Tibial nerve (tissue), 4 donors: Measurements from ENCODE around the gene OSBPL10. TPM values are rescaled to one million over a fixed set of nuclear protein-coding genes. Genes with fewer than 3 reads are reported as not detected.
A peak's percentile ranks its signal among the peaks of the same experiment; 100 is the strongest.

Experiments used
- DNase-seq, 2 donors: peaks; one replicate each; pipeline ENCODE4 v3.0.0-alpha.2; 2019; ENCODE audit warnings: low spot score in 2 of 2
- H3K27ac ChIP-seq, 4 donors: fragments of 200-600 bp; sonication (generic) in 3 of 4; one replicate each; pipeline ENCODE4 v1.5.1; 2017 to 2019; ENCODE audit warnings: mild to moderate bottlenecking in 1 of 4
- H3K27me3 ChIP-seq, 2 donors: fragments of 200-600 bp; sonication (generic) in 1 of 2; one replicate each; pipeline versions ENCODE4 v1.5.1 to v1.6.0; 2017 to 2019
- H3K36me3 ChIP-seq, 3 donors: fragments of 200-600 bp; sonication (generic); one replicate each; pipeline ENCODE4 v1.5.1; 2018 to 2019
- H3K4me1 ChIP-seq, 4 donors: fragments of 200-600 bp; sonication (generic) in 3 of 4; one replicate each; pipeline ENCODE4 v1.5.1; 2017 to 2019
- H3K4me3 ChIP-seq, 4 donors: fragments of 200-600 bp; sonication (generic) in 3 of 4; one replicate each; pipeline ENCODE4 v1.5.1; 2017 to 2019; ENCODE audit warnings: mild to moderate bottlenecking in 1 of 4, moderate library complexity in 1 of 4
- H3K9me3 ChIP-seq, 4 donors: fragments of 200-600 bp; sonication (generic) in 3 of 4; one replicate each; pipeline ENCODE4 v1.5.1; 2017 to 2019
- CTCF ChIP-seq, 5 experiments: fragments of 200-600 bp in 3 of 5; fragments of 450-650 bp in 2 of 5; sonication (generic) in 3 of 5; IDR thresholded peaks; one replicate each; pipeline ENCODE4 v1.5.1; 2016 to 2019; ENCODE audit warnings: antibody characterized with exemption in 5 of 5, mild to moderate bottlenecking in 3 of 5, moderate library complexity in 2 of 5
- EP300 ChIP-seq, 2 donors: sonication (generic); formaldehyde crosslinking; IDR thresholded peaks; one replicate each; pipeline ENCODE4 v1.6.1; 2017; ENCODE audit warnings: antibody characterized with exemption in 2 of 2, mild to moderate bottlenecking in 1 of 2
- POLR2A ChIP-seq, 2 donors: fragments of 450-650 bp; IDR thresholded peaks; one replicate each; pipeline ENCODE4 v1.6.1; 2017; ENCODE audit warnings: antibody characterized with exemption in 2 of 2, mild to moderate bottlenecking in 2 of 2, moderate library complexity in 2 of 2
- WGBS, 2 donors: methylation state at CpG; one replicate each; pipeline ENCODE4 v1.1.5; 2018; 5-methylcytosine and 5-hydroxymethylcytosine counted together
- total RNA-seq, 4 donors: library from RNA; depleted of rRNA; stranded (reverse); fragments of >200 nt; gene quantifications; one replicate each; pipeline ENCODE4 v1.1.0, GENCODE V29; 2016

OSBPL10 gene
- total RNA-seq, 4 donors from 2014 or later = 45.0 to 79.2 (median 60.4) TPM

GRCh38 chr3:31947162-31947561, 33.9 kb downstream of the OSBPL10 start:
- DNase-seq = no peak
- H3K9me3 ChIP-seq = peaks cover 0 to 6% (median 0%) of the 10 kb centered on the region in 4 donors
- H3K4me1 ChIP-seq = peaks cover 0 to 23% (median 0%) of the 10 kb centered on the region in 4 donors
- H3K4me3 ChIP-seq = no peak overlapping the region
- H3K27me3 ChIP-seq = no peaks in the 10 kb centered on the region
- no peak for TF ChIP-seq POLR2A (IDR thresholded peaks at IDR 0.05)
- TF ChIP-seq CTCF (IDR thresholded peaks at IDR 0.05) = no peak
- TF ChIP-seq EP300 (IDR thresholded peaks at IDR 0.05) = no peak
- H3K27ac ChIP-seq = peak overlapping the region in 2 of 4 donors; percentile 43 to 56
- 90 to 92% methylated on average over 4 of the region's 4 CpGs for WGBS, 2 donors
- no peaks in the 10 kb centered on the region for H3K36me3 ChIP-seq

GRCh38 chr3:31946484-31947081, 34.5 kb downstream of the OSBPL10 start:
- H3K4me3 ChIP-seq = no peak overlapping the region
- H3K27me3 ChIP-seq = no peaks in the 10 kb centered on the region
- peaks cover 0 to 6% (median 0%) of the 10 kb centered on the region in 4 donors for H3K9me3 ChIP-seq
- WGBS, 2 donors = 88 to 90% methylated on average over 10 of the region's 10 CpGs
- H3K27ac ChIP-seq = peak overlapping the region in 2 of 4 donors; percentile 43 to 56
- no peaks in the 10 kb centered on the region for H3K36me3 ChIP-seq
- peaks cover 0 to 25% (median 0%) of the 10 kb centered on the region in 4 donors for H3K4me1 ChIP-seq
- TF ChIP-seq EP300 (IDR thresholded peaks at IDR 0.05) (no peak), POLR2A (IDR thresholded peaks at IDR 0.05) (no peak), CTCF (IDR thresholded peaks at IDR 0.05) (no peak)
- DNase-seq = no peak

- TF ChIP-seq EP300 (IDR thresholded peaks at IDR 0.05) (peak in 1 of 2 donors; percentile 48), CTCF (IDR thresholded peaks at IDR 0.05) (no peak), POLR2A (IDR thresholded peaks at IDR 0.05) (no peak)
- Histone ChIP-seq H3K27me3 (no peaks in the 10 kb centered on the region), H3K9me3 (peaks cover 0 to 6% (median 0%) of the 10 kb centered on the region in 4 donors), H3K27ac (peak overlapping the region in 3 of 4 donors; percentile 47 to 74 (median 74)), H3K4me3 (no peak overlapping the region), H3K4me1 (peaks cover 0 to 32% (median 0%) of the 10 kb centered on the region in 4 donors), H3K36me3 (no peaks in the 10 kb centered on the region)
- 55 to 57% methylated on average over 3 of the region's 3 CpGs for WGBS, 2 donors
- DNase-seq = peak in 1 of 2 donors; percentile 43
These were observed 35.4 kb downstream of the OSBPL10 start for GRCh38 chr3:31945738-31946052.

- Histone ChIP-seq H3K27ac (no peak overlapping the region), H3K36me3 (no peaks in the 10 kb centered on the region), H3K4me3 (no peak overlapping the region), H3K4me1 (peaks cover 0 to 30% (median 0%) of the 10 kb centered on the region in 4 donors), H3K9me3 (no peaks in the 10 kb centered on the region), H3K27me3 (no peaks in the 10 kb centered on the region)
- no peak for DNase-seq
- no peak for TF ChIP-seq CTCF (IDR thresholded peaks at IDR 0.05)
- no peak for TF ChIP-seq EP300 (IDR thresholded peaks at IDR 0.05)
- TF ChIP-seq POLR2A (IDR thresholded peaks at IDR 0.05) = no peak
These were observed 38.0 kb downstream of the OSBPL10 start for GRCh38 chr3:31943041-31943440.

GRCh38 chr3:31942446-31942845, 38.6 kb downstream of the OSBPL10 start:
- DNase-seq = no peak
- 93 to 96% methylated on average over 2 of the region's 2 CpGs for WGBS, 2 donors

More at GRCh38 chr3:31942446-31942845, 38.6 kb downstream of the OSBPL10 start:
- no peak for TF ChIP-seq EP300 (IDR thresholded peaks at IDR 0.05)
- TF ChIP-seq CTCF (IDR thresholded peaks at IDR 0.05) = no peak
- no peak for TF ChIP-seq POLR2A (IDR thresholded peaks at IDR 0.05)
- H3K4me3 ChIP-seq = no peak overlapping the region
- peaks cover 0 to 25% (median 0%) of the 10 kb centered on the region in 4 donors for H3K4me1 ChIP-seq
- no peak overlapping the region for H3K27ac ChIP-seq
- no peaks in the 10 kb centered on the region for H3K27me3 ChIP-seq
- no peaks in the 10 kb centered on the region for H3K36me3 ChIP-seq
- no peaks in the 10 kb centered on the region for H3K9me3 ChIP-seq
